ENCODE data around the gene FLACC1.

Gene FLACC1

GRCh38 chr2:201250741-201251140 lies 106.4 kb downstream of the FLACC1 start:
- no peak for DNase-seq

DNA sequence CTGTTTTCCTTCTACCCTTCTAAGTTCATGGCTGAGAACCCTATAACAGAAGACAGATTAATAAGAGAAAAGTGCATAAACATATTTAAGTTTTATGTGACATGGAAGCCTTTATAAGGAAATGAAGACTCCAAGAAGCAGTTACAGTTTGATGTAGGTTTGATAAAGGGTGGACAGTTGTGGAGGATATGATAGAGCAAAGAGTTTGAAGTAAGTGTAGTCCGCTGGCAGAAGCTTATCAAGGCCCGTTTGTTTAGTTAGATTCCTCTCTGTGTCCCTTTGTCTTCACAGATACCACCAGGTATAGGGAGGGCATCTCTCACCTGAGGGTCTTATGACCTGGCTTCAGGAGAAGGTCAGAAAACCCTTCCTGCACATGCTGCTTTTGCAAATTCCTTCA lies 107.3 kb downstream of the FLACC1 start:
- no peak for DNase-seq

DNA sequence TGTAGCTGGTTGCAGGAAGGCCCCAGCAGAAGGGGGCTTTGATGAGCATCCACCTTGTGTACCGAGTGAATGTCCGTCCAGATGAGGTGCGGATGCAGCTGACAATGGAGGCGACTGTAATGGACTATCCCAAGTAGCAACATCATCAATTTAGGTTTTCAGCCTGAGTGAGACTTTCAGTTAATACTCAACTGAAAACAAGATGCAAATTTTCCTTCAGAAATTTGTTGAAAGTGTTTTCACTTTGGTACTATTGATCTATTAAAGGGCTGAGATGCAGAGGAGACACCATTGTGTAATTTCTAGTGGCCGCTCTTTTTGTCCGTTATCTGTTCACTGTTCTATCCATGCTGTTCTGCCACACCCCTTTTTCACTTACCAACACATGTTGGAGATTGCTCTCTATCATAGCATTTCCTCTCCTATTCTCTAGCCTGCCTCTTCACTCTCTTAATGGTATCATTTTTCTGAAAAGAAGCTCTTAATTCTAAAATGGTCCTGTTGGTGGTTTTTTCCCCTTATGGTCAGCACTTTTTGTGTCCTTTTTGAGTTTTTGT lies 108.8 kb downstream of the FLACC1 start:
- no peak for DNase-seq

- no peak for DNase-seq
Measured at GRCh38 chr2:201246280-201246679, 110.9 kb downstream of the FLACC1 start.

DNA sequence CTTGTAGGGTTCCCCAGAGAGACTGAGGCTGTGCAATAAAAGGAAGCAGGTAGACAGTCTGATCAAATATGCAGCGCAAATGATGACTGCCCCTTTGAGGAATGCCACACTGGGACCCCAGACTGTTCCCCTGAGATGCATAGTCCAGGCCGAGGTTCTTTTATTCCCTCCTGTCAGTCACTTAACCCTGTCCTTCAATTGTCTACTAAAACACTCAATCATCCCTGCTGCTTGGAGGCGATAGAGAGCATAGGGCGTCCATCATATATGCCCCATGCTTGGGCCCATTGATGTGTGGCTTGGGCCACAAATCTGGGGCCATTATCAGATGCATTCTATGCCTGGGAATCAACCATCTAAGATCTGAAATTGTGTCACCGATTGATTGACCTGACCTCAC lies 112.3 kb downstream of the FLACC1 start:
- no peak for DNase-seq

- no peak for DNase-seq
Measured at GRCh38 chr2:201242571-201243277, 114.4 kb downstream of the FLACC1 start.

DNA sequence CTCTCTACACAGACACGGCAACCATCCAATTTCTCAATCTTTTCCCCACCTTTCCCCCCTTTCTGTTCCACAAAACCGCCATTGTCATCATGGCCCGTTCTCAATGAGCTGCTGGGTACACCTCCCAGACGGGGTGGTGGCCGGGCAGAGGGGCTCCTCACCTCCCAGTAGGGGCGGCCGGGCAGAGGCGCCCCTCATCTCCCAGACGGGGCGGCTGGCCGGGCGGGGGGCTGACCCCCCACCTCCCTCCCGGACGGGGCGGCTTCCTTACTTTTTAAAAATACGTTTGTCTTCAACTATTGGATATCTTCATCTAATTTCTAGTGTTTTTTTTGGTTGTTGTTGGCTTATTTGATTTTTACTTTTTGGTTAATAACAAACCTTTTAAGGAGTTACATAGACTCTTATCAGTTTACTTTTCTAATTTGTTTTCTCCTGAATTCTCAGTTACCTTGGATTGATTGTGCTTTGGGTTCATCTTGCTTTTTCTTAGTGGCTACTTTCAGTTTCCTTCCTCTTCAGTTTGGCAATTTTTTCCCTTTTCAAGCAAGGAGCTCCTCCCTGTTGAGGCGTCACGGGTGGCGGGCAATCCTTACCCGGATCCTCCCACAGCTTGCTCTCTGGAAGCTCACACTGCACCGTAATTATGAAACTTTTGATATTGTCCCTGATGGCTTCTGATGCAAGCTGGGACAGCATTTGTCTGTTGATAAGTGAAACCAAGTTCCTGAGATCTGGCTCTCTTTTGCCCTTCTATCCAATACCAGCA lies 117.8 kb downstream of the FLACC1 start:
- peak in 2 of 14 donors; percentile 12 to 20 for DNase-seq

All from C1 segment of cervical spinal cord (tissue), 14 donors.